Measurements from ENCODE around the gene OTOA.
"Not testable (repeated sequence)": the region's sequence is repeated elsewhere in the genome, so short reads cannot be mapped to it uniquely, and the experiment has no call there.

Gene OTOA

DNA sequence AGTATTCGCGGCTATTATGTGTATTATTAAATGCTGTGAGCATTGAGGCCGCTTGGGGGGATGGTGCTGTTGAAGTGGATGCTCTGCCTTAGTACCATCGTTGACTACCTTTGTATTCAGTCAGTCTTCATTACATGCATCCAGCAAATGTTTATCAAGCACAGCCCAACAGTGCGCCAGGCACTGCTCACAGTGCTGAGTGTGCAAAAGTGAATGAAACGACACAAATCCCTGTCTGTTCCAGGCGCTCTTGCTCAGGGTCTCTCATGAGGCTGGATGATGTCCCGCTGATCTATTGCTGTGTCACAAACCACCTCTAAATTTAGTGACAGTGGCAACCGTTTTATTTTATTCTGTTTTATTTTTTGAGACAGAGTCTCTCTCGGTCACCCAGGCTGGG is 53.8 kb downstream of the OTOA start:
- no peak for DNase-seq (ENCODE audit: low read depth in 1 of 2, low spot score in 1 of 2)

GRCh38 chr16:21719283-21719682 is 55.5 kb downstream of the OTOA start:
- no peak for DNase-seq (ENCODE audit: low read depth in 1 of 2, low spot score in 1 of 2)

GRCh38 chr16:21720533-21720932 is 56.8 kb downstream of the OTOA start:
- DNase-seq (ENCODE audit: low read depth in 1 of 2, low spot score in 1 of 2): no peak

DNA sequence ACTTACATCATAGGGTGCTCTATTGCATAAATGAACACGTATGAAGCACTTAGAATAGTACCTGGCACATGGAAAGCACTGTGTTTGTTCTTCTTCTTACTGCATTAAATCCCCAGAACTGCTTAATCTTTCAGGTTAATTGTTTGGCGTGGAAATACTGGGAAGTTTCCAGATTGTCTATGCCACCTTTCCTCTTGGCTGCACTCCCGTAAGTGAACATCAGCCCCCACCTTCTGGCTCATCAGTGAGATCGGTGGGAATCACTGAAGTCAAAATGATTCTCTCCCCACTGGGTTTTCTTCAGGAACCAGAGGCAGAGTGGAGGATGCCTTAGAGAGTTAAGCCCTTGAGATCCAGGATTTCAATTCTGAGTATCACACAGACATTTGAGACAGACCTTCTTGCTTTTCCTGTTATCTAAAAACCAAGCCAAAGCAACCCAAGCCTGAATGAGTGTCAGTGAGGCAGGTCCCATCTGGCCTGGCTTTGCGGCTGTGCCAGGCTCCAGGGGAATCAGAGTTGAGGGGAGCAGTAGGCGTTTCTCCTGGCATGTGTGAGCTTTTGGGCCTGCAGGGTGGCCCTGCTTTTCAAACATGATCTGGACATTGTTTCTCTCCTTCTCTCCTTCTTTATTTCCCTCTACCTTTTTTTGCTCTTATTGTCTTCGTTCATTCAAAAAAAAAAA is 59.1 kb downstream of the OTOA start:
- DNase-seq (ENCODE audit: low read depth in 1 of 2, low spot score in 1 of 2): no peak

- DNase-seq (ENCODE audit: low read depth in 1 of 2, low spot score in 1 of 2): no peak
Observed at GRCh38 chr16:21723532-21723931, 59.8 kb downstream of the OTOA start.

DNA sequence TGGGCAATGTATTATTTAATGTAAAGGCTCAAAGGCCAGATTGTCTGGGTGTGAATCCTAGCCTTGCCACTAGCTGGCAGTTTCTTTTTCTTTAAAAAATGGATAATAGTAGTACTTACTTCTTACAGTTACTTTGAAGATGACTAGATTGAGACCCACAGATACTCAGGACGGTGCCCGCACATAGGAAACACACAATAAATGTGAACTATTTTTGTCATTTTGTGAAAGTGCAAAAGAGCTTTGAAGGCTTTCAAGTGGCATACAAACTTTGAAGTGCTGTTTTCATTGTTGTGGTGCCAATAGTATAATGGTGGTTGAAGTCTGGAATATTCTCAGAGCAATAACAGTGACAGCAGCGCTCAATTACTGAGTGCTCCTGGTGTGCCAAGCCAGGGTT is 63.6 kb downstream of the OTOA start:
- no peak for DNase-seq (ENCODE audit: low read depth in 1 of 2, low spot score in 1 of 2)

DNA sequence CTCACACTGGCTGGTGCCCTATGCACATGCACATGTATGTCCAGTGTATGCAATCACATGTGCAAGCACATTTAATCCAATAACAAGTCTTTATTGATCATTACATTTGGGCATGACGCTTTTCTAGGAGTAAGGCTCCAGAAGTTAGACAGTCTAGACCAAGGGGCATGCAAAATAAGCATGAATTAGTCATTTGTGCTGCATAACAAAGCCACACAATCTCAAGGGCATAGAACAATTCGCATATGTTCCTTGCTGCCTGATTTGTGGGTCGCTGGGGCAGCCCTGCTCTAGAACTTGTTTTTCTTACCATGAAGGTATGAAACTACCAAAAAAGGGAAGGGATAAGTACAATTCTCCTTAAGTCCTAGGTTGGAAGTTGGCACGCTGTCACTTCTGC is 67.5 kb downstream of the OTOA start:
- not testable (repeated sequence) for DNase-seq (ENCODE audit: low read depth in 1 of 2, low spot score in 1 of 2)

DNA sequence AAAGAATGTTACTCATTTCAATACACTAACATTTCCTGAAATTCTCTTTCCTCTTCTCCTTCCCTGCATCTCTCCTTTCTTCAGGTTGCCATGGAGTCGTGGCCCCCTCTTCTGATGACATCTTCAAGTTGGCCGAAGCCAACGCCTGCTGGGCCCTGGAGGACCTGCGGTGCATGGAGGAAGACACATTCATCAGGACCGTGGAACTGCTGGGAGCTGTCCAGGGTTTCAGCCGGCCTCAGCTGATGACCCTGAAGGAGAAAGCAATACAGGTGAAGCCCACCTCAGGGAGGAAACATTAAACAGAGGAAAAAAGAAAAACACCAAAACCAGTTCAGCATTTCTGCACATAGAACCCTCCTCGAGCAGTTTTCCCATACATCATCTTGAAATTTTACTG is 76.9 kb downstream of the OTOA start:
- DNase-seq (ENCODE audit: low read depth in 1 of 2, low spot score in 1 of 2): not testable (repeated sequence)

DNA sequence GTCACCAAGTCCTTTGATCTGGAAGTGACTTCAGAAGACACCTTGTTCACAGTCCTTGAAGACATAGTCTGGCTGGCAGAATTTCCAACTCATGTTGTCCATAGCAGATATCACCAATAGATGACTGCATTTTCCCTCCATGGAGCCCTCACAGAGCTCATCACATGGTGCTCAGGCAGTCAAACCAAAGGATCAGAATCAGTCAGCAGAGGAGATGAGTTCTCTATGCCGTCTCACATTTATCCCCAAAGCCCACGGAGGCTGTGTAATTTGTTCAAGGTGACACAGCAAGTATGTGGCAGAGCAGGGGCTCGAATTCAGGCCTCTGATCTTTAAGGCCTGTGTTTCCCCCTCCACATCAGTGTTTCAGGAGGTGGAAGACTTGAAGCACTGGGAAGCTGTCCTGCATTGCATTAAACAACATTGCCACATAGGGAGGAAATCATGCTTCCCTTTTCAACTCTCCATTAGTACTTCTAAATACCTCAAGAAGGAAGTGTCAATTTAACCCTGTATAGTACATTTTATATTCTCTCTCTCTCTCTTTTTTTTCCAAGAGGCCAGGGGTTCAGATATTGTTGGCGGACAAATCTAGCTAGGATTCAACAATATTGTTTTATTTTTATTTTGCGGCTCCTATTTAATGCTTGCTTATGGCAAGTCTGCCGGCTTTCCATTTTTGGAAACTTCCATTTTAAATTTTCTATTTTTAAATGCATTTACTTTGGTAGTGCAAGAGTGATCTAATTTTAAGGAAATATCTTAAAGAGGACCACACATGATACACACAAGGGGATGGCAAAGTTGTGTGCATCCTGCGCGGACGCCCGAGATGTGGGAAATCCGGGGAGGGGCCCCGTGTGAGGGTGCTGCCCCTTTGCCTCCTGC is 92.7 kb downstream of the OTOA start:
- DNase-seq (ENCODE audit: low read depth in 1 of 2, low spot score in 1 of 2): not testable (repeated sequence)

- DNase-seq (ENCODE audit: low read depth in 1 of 2, low spot score in 1 of 2): not testable (repeated sequence)
Observed at GRCh38 chr16:21757080-21757671, 93.4 kb downstream of the OTOA start.

- DNase-seq (ENCODE audit: low read depth in 1 of 2, low spot score in 1 of 2): not testable (repeated sequence)
Observed at GRCh38 chr16:21768280-21768679, 104.5 kb downstream of the OTOA start.

DNA sequence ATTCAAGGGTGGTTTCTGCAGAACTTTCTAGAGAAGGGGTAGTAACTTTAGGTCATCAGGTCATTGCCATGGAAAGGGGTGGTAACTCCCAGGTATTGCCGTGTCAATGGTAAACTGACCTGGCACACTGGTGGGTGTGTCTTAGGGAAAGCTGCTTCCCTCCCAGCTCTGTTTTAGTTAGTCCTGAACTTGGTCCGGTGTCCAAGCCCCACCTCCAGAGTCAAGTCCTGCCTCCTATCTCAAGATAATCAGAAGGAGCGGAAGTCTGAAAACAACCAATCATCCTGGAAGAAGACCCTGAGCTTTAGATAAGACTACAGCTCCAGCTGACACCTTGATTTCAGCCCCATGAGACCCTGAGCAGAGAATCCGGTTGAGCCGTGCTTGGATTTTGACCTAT is 105.0 kb downstream of the OTOA start:
- DNase-seq (ENCODE audit: low read depth in 1 of 2, low spot score in 1 of 2): not testable (repeated sequence)

GRCh38 chr16:21769284-21769683 is 105.5 kb downstream of the OTOA start:
- DNase-seq (ENCODE audit: low read depth in 1 of 2, low spot score in 1 of 2): not testable (repeated sequence)

DNA sequence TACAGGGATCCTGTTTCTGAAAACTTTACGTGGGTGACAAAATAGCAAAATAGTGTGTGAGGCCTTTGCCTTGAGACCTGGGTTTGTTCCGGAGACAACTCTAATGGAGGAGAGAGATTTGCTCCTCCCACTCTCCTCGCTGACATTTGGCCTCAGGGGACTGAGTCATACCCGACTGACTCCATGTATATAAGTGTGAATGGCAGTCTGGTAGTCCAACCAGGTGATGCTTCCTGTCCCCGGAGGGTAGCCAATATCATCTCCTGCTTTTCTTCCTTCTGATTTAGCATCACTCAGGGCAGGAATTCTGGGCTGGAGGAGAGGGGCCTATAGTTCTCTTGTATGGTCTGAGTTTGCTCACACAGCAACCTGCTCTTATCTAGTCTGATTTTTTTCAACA is 106.8 kb downstream of the OTOA start:
- DNase-seq (ENCODE audit: low read depth in 1 of 2, low spot score in 1 of 2): not testable (repeated sequence)

DNA sequence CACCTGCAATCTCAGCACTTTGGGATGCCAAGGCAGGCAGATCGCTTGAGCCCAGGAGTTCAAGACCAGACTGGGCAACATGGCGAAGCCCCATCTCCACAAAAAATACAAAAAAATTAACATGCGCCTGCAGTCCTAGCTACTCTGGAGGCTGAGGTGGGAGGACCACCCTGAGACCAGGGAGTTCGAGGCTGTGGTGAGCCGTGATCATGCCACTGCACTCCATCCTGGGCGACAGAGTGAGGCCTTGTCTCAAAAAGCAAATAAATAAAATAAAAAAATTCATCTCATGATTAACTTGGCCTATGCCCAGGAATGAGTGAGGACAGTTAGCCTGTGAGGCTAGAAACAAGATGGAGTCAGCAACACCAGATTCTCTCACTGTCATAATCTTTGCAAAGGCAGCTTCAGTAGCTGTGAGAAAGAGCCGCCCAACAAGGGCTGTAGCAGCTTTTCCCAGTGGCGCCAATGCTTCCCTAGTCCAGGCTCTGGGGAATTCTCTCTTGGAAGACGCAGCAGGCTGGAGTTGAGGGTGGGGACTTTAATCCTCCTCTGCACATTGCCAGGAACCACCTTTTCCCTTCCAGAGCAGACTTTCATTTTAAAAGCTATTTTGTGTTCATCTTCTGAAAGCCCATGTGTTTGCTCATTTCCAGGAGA is 108.9 kb downstream of the OTOA start:
- DNase-seq (ENCODE audit: low read depth in 1 of 2, low spot score in 1 of 2): not testable (repeated sequence)

DNA sequence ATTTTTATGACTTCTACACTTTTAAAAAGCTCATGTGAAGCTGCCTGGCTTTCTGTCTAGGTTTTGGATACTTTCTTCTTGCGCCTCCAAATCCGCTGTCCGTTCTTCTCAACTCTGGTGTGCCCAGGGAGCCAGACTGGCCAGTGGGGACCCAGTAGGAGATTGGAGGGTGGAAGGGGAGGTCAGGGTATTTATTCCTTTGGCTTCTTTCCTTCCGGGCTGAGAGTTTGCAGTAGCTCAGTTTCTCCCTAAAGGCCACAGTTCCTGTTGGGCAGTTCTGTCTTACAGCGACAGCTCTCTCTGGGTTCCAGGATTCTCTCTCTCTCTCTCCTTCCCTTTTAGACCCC is 109.4 kb downstream of the OTOA start:
- DNase-seq (ENCODE audit: low read depth in 1 of 2, low spot score in 1 of 2): not testable (repeated sequence)

DNA sequence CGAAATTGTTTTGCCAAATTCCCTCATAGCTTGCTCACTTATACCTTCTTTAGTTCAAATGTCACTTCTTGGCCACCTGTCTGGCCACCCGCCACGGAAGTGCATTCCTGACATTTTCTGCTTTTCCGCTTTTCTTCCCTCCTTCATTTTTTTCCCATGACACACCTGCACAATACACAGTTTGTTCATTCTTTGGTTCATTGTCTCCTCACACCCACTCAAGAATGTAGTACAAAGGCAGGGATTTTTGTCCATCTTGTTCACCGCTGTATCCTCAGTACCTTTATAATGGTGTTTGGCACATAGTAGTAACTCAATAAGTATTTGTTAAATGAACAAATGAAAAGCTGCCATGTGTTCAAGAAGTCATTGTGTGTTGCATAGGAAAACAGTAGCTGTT is 116.8 kb downstream of the OTOA start:
- not testable (repeated sequence) for DNase-seq (ENCODE audit: low read depth in 1 of 2, low spot score in 1 of 2)

- DNase-seq (ENCODE audit: low read depth in 1 of 2, low spot score in 1 of 2): not testable (repeated sequence)
Observed at GRCh38 chr16:21790506-21790905, 126.7 kb downstream of the OTOA start.

- DNase-seq (ENCODE audit: low read depth in 1 of 2, low spot score in 1 of 2): not testable (repeated sequence)
Observed at GRCh38 chr16:21793310-21793709, 129.5 kb downstream of the OTOA start.

GRCh38 chr16:21798601-21799000 is 134.8 kb downstream of the OTOA start:
- not testable (repeated sequence) for DNase-seq (ENCODE audit: low read depth in 1 of 2, low spot score in 1 of 2)

DNA sequence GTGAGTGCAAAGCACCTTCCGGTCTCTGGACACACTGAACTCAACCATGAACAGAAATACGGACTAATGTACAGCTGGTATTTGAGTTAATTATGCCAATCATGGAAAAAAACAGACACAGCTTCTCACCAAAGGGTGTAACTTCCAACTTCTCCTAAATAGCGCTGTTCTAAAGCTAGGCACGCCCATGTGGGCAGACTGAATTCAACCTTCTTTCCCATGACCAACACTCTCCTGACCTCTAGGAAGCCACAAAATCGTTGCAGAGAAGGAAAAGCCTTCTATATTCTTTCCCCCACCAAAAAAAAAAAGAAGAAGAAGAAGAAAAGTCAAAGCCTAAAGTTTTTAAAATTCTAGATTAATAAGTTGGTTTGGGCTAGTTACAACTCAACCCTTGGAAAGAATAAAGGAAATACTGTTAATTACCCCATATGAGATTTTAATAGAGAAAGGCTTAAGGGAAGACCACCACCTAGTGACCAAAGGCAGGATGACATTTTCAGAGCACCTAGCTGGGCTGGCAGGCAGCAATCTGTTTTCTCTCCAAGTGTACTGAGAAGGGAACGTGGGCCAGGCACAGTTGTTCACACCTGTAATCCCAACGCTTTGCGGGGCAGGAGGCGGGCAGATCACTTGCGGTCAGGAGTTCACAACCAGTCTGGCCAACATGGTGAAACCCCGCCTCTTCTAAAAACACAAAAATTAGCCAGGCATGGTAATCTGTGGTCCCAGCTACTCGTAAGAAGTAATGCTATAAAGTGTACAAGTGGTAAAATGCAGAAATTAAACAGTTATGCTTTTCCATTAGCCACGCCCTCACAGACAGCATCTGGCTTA is 138.0 kb downstream of the OTOA start:
- not testable (repeated sequence) for DNase-seq (ENCODE audit: low read depth in 1 of 2, low spot score in 1 of 2)

All from activated CD4-positive, alpha-beta T cell treated with anti-CD3 and anti-CD28 coated beads, Interleukin-2, amount 50 U/mL, for 24 hours (primary cell).